WTC11 (cell line): ENCODE data around the gene CACNA1H.

ENCODE experiments used
- NFE2L1 ChIP-seq: sonication (generic); formaldehyde crosslinking; IDR thresholded peaks from 2 replicates; pipeline ENCODE4 v1.8.1; 2023; ENCODE audit warnings: missing genetic modification reagents
- ZNF121 ChIP-seq: sonication (generic); formaldehyde crosslinking; IDR thresholded peaks from 2 replicates; pipeline ENCODE4 v1.8.0; 2023; ENCODE audit warnings: missing genetic modification reagents
- TF ChIP-seq, protein P1 (sequence below): sonication (generic); formaldehyde crosslinking; IDR thresholded peaks from 2 replicates; pipeline ENCODE4 v1.8.1; 2022; ENCODE audit warnings: low read depth, missing genetic modification reagents, borderline replicate concordance
- TF ChIP-seq, protein P2 (sequence below): sonication (generic); formaldehyde crosslinking; IDR thresholded peaks from 2 replicates; pipeline ENCODE4 v1.8.0; 2023; ENCODE audit warnings: mild to moderate bottlenecking, missing genetic modification reagents
- TF ChIP-seq, protein P3 (sequence below): fragments of 200-600 bp; IDR thresholded peaks from 2 replicates; pipeline ENCODE4 v1.8.0; 2022; ENCODE audit warnings: antibody characterized with exemption
- TF ChIP-seq, protein P4 (sequence below): sonication (generic); formaldehyde crosslinking; IDR thresholded peaks from 2 replicates; pipeline ENCODE4 v1.8.0; 2022; ENCODE audit warnings: mild to moderate bottlenecking, missing genetic modification reagents

DNA sequence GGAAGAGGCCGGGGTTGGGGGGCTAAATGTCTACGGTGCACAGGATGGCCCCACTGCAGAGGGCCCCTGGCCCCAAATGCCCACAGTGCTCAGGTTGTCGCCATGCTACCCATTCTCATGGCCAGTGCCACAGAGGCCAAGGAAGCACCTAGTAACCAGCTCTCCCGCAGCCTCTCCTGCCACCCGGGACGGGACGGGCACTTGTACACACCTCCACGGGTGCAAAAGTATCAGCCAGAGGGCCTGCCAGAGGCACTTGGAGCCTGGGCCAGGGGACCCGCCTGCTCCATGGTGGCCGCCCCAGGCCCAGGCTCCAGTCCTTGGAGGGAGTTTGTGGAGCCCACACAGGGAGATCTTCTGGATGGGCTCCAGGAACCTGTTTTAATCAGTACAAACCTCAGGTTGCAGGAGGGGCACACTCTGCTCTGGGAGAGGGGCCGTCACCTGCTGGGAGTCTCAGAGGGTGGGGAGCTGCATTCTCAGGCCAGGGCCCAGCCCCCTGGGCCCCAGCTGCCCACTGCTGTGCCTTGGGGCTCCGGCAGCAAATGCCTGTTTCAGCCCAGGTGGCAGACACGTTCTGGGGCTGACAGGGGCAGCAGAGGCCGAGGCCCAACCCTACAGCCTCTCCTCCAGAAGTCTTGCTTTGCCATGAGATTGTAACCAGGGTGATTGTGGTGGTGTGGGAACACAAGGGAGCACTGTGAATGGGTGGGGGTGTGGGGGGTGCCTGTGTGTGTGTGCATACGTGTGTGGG lies 110.9 kb downstream of the CACNA1H start:
- TF ChIP-seq, protein P1, sequence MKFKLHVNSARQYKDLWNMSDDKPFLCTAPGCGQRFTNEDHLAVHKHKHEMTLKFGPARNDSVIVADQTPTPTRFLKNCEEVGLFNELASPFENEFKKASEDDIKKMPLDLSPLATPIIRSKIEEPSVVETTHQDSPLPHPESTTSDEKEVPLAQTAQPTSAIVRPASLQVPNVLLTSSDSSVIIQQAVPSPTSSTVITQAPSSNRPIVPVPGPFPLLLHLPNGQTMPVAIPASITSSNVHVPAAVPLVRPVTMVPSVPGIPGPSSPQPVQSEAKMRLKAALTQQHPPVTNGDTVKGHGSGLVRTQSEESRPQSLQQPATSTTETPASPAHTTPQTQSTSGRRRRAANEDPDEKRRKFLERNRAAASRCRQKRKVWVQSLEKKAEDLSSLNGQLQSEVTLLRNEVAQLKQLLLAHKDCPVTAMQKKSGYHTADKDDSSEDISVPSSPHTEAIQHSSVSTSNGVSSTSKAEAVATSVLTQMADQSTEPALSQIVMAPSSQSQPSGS (CRISPR knock-in tag): no peak
- TF ChIP-seq ZNF121 (CRISPR knock-in tag) (no peak), NFE2L1 (CRISPR knock-in tag) (no peak)
- TF ChIP-seq, protein P2, sequence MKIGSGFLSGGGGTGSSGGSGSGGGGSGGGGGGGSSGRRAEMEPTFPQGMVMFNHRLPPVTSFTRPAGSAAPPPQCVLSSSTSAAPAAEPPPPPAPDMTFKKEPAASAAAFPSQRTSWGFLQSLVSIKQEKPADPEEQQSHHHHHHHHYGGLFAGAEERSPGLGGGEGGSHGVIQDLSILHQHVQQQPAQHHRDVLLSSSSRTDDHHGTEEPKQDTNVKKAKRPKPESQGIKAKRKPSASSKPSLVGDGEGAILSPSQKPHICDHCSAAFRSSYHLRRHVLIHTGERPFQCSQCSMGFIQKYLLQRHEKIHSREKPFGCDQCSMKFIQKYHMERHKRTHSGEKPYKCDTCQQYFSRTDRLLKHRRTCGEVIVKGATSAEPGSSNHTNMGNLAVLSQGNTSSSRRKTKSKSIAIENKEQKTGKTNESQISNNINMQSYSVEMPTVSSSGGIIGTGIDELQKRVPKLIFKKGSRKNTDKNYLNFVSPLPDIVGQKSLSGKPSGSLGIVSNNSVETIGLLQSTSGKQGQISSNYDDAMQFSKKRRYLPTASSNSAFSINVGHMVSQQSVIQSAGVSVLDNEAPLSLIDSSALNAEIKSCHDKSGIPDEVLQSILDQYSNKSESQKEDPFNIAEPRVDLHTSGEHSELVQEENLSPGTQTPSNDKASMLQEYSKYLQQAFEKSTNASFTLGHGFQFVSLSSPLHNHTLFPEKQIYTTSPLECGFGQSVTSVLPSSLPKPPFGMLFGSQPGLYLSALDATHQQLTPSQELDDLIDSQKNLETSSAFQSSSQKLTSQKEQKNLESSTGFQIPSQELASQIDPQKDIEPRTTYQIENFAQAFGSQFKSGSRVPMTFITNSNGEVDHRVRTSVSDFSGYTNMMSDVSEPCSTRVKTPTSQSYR (CRISPR knock-in tag): no peak
- TF ChIP-seq, protein P3, sequence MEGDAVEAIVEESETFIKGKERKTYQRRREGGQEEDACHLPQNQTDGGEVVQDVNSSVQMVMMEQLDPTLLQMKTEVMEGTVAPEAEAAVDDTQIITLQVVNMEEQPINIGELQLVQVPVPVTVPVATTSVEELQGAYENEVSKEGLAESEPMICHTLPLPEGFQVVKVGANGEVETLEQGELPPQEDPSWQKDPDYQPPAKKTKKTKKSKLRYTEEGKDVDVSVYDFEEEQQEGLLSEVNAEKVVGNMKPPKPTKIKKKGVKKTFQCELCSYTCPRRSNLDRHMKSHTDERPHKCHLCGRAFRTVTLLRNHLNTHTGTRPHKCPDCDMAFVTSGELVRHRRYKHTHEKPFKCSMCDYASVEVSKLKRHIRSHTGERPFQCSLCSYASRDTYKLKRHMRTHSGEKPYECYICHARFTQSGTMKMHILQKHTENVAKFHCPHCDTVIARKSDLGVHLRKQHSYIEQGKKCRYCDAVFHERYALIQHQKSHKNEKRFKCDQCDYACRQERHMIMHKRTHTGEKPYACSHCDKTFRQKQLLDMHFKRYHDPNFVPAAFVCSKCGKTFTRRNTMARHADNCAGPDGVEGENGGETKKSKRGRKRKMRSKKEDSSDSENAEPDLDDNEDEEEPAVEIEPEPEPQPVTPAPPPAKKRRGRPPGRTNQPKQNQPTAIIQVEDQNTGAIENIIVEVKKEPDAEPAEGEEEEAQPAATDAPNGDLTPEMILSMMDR: no peak
- TF ChIP-seq, protein P4, sequence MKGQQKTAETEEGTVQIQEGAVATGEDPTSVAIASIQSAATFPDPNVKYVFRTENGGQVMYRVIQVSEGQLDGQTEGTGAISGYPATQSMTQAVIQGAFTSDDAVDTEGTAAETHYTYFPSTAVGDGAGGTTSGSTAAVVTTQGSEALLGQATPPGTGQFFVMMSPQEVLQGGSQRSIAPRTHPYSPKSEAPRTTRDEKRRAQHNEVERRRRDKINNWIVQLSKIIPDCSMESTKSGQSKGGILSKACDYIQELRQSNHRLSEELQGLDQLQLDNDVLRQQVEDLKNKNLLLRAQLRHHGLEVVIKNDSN (CRISPR knock-in tag): no peak
